Measurements from ENCODE around the gene CCDC187.

CCDC187 gene

DNA sequence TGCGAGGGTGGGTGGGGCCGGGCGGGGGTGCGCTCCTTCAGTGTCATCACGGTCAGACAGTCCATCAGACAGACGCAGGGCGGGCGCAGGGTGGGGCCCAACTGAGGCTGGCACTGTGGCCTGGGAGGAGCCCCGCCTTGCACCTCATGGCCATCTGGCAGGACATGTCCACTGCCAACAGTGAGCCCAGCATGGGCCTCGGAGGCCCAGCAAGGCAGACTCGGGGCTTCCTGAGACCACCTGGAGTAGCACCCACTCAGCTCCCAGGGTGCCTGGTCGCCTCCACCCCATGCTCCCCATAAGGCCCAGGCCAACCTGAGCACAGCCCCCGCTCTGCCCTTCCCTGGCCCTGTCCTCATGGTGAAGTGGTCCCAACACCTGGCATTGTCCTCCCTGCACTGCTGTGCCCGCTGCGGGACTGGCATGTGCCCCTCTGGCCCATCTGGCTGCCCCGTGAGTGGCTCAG is 14.9 kb upstream of the CCDC187 start:
- Histone ChIP-seq H3K9ac (no peak overlapping the region), H3K36me3 (ENCODE audit: insufficient read depth) (no peaks in the 10 kb centered on the region), H3K27ac (no peak overlapping the region)

GRCh38 chr9:136318111-136318775 is 14.3 kb upstream of the CCDC187 start:
- H3K9ac ChIP-seq, result no peak overlapping the region
- no peaks in the 10 kb centered on the region for H3K4me1 ChIP-seq (ENCODE audit: low read depth, poor library complexity, severe bottlenecking)
- no peak overlapping the region for H2AFZ ChIP-seq (ENCODE audit: low read depth)
- H3K27ac ChIP-seq, result no peak overlapping the region
- H3K4me2 ChIP-seq, result no peak overlapping the region
- no peak overlapping the region for H3K4me3 ChIP-seq (IDR thresholded peaks at IDR 0.05; ENCODE audit: insufficient read depth, low read depth, low read length)
- H3K79me2 ChIP-seq (ENCODE audit: insufficient read depth, low read depth), result no peaks in the 10 kb centered on the region
- no peaks in the 10 kb centered on the region for H4K20me1 ChIP-seq (ENCODE audit: insufficient read depth)
- H3K27me3 ChIP-seq (ENCODE audit: insufficient read depth, low read depth), result peaks cover 97% of the 10 kb centered on the region
- H3K36me3 ChIP-seq (ENCODE audit: insufficient read depth), result no peaks in the 10 kb centered on the region
- no peak for TF ChIP-seq CTCF (conservative IDR thresholded peaks at IDR 0.05; ENCODE audit: low read depth, low read length)

More for the DNA sequence above, 14.9 kb upstream of the CCDC187 start:
- Histone ChIP-seq H3K27me3 (ENCODE audit: insufficient read depth, low read depth) (peaks cover 97% of the 10 kb centered on the region), H2AFZ (ENCODE audit: low read depth) (no peak overlapping the region), H3K4me3 (IDR thresholded peaks at IDR 0.05; ENCODE audit: insufficient read depth, low read depth, low read length) (no peak overlapping the region), H3K4me2 (no peak overlapping the region), H3K79me2 (ENCODE audit: insufficient read depth, low read depth) (no peaks in the 10 kb centered on the region), H3K4me1 (ENCODE audit: low read depth, poor library complexity, severe bottlenecking) (no peaks in the 10 kb centered on the region), H4K20me1 (ENCODE audit: insufficient read depth) (no peaks in the 10 kb centered on the region)
- no peak for TF ChIP-seq CTCF (conservative IDR thresholded peaks at IDR 0.05; ENCODE audit: low read depth, low read length)

DNA sequence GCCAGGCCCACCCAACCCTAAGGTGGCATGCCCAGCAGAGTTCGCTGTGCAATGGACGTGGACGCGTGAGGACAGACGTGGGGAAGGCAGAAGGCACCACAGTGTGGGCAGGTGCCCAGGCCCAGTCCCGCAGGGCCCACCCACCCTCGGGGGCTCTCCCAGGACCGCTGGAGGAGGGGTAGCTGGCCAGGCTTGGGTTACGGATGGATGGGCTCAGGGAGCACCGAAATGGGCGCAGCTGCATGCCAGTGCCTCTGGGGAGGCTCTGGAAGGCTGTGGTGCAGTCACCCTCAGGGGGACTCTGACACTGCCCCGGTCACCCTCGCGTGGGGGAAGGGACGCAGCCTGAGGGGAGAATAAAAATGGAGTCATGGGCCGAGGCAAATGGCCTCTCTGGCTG is 13.8 kb upstream of the CCDC187 start:
- H3K79me2 ChIP-seq (ENCODE audit: insufficient read depth, low read depth), result no peaks in the 10 kb centered on the region
- H3K27me3 ChIP-seq (ENCODE audit: insufficient read depth, low read depth), result peaks cover 96% of the 10 kb centered on the region
- H3K9ac ChIP-seq, result no peak overlapping the region
- no peak overlapping the region for H3K4me2 ChIP-seq
- TF ChIP-seq CTCF (conservative IDR thresholded peaks at IDR 0.05; ENCODE audit: low read depth, low read length), result no peak
- no peaks in the 10 kb centered on the region for H3K4me1 ChIP-seq (ENCODE audit: low read depth, poor library complexity, severe bottlenecking)
- no peaks in the 10 kb centered on the region for H3K36me3 ChIP-seq (ENCODE audit: insufficient read depth)
- no peak overlapping the region for H3K4me3 ChIP-seq (IDR thresholded peaks at IDR 0.05; ENCODE audit: insufficient read depth, low read depth, low read length)
- no peak overlapping the region for H3K27ac ChIP-seq
- no peaks in the 10 kb centered on the region for H4K20me1 ChIP-seq (ENCODE audit: insufficient read depth)
- H2AFZ ChIP-seq (ENCODE audit: low read depth), result no peak overlapping the region

DNA sequence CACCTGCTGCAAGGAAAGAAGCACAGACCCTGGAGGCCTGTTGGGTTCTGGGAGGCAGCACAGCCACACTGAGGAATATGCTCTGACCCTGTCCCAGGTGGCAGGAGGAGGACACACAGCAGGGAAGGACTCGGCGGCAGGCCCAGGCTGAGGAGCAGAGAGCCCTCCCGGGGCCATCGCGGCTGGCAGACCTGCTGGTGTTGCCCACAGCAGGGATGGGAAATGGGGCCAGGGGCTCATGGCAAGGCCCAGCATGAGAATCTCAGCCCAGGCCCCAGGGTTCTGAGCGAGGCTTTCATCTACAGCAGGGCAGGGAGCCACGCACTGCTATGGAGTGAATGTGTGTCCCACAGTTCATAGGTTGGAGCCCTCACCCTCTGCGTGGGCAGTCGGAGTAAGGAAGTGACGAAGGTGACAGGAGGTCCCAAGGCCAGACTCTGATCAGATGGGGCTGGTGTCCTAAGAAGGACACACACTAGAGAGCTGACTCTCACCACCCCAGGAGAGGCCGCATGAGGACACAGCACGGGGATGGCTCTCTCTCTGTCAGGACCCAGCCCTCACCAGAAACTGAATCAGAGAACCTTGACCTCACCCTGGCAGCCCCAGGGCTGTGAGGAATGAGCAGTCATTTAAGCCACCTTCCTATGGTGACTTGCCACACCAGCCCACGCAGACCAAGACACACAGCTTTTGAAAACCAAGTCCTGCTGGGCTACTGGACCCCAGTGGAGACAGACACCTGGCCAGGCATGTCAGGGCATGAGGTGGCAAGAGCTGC is 13.2 kb upstream of the CCDC187 start:
- H3K27me3 ChIP-seq (ENCODE audit: insufficient read depth, low read depth), result peaks cover 95% of the 10 kb centered on the region
- H3K27ac ChIP-seq, result no peak overlapping the region
- H3K36me3 ChIP-seq (ENCODE audit: insufficient read depth), result no peaks in the 10 kb centered on the region
- no peak overlapping the region for H3K4me3 ChIP-seq (IDR thresholded peaks at IDR 0.05; ENCODE audit: insufficient read depth, low read depth, low read length)
- H4K20me1 ChIP-seq (ENCODE audit: insufficient read depth), result no peaks in the 10 kb centered on the region
- no peak for TF ChIP-seq CTCF (conservative IDR thresholded peaks at IDR 0.05; ENCODE audit: low read depth, low read length)
- H2AFZ ChIP-seq (ENCODE audit: low read depth), result no peak overlapping the region
- no peaks in the 10 kb centered on the region for H3K79me2 ChIP-seq (ENCODE audit: insufficient read depth, low read depth)
- H3K9ac ChIP-seq, result no peak overlapping the region
- H3K4me1 ChIP-seq (ENCODE audit: low read depth, poor library complexity, severe bottlenecking), result no peaks in the 10 kb centered on the region
- H3K4me2 ChIP-seq, result no peak overlapping the region
